SIG-M5 treated with dmso at 0.1 percent for 504 hours (cell line): ENCODE data around the gene NACAD.
"Not testable (repeated sequence)": the region's sequence is repeated elsewhere in the genome, so short reads cannot be mapped to it uniquely, and the experiment has no call there.

ENCODE experiments used
- DNase-seq: peaks from one replicate; lab custom pipeline; 2025; ENCODE audit not compliant: unreplicated experiment; lab: John Stamatoyannopoulos, UW

NACAD gene

GRCh38 chr7:45114926-45115325 lies 26.2 kb upstream of the NACAD start:
- DNase-seq, result no peak

- not testable (repeated sequence) for DNase-seq
Observed at GRCh38 chr7:45114257-45114656, 25.5 kb upstream of the NACAD start.

GRCh38 chr7:45112648-45113047 lies 23.9 kb upstream of the NACAD start:
- DNase-seq, result no peak

DNA sequence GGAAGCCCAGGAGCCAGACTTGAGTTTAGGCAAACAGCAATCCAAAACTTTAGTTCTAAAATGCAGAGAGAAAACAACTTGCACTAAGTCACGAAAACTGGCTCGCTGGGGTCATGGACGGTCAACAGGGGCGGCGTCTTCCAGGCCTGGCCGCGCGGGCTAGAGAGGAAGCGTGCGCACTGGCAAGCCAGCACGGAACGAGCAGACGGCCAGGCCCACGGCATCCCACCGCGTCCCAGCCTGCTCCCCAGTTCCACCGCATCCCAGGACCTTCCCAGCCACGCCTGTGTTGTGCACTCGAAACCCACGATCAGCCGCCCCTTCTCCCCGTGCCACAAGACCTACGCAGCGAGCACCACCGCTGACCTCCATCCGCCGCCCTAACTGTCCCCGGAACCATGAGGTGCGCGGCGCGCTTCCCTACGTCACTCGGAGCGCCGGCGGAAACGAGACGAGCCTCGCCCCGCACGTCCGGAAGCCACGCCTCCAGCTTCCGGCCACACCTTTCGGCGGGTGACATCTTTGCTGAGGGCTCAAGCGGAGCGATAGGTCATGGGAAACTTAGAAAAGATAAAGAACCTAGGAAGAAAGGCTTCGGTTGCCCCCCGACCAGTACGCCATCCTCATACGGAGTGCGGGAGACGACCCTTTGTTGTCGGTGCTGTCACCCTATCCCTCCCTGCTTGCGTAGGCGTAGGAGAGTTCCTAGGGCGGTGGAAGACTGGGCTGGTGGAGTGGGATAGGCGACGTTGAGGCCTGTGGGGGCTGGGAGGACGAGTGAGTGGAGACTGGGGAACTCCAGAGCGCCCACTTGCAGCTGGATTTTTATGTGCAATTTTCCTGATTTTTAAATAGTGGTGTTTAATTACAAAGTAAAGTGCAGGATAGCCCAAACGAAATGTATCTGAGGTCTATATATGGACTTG lies 22.8 kb upstream of the NACAD start, which contains the start of gene TBRG4:
TSS of gene TBRG4 (minus strand) at position 400 of the 926 bp plus-strand sequence. CDS start 2,460 bp downstream, outside the sequence.
- DNase-seq, result peak; percentile 90

DNA sequence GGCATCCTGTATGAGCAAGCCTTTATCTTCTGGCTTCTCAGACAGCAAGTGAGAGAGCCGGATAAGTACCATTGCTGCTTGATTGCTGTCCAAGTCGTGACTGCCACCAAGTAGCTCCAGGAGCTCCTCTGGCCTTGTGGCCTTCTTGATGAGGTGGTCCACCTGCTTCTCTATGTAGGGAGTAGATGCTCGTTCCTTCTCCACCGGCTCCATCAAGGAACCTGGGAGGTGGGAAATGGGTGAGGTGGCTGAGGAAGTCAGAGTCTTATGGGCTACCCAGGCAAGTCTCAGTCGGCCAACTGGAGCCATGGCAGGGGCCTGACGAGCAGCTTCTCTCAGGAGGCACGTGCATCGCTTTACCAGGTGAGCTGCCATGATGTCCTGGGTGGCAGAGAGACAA lies 20.1 kb upstream of the NACAD start:
- DNase-seq, result no peak

DNA sequence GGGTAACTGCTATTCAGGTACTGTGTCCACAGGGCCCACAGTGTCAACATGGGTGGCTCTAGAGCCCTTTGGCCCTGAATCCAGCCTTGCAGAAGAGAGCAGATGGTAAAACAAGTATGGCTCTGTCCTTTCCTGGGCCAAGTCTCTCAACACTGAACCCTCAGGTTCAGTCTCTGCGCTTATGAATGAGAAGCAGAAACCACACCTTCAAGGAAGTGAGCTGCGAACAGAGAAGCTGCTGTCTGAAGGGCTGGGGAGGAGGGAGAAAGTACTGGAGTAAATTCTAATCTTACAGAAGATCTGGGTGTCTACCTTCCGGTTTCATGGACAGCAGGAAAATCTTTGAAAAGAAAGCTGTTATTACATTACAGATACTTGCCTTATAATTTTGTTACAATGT lies 18.6 kb upstream of the NACAD start:
- no peak for DNase-seq

DNA sequence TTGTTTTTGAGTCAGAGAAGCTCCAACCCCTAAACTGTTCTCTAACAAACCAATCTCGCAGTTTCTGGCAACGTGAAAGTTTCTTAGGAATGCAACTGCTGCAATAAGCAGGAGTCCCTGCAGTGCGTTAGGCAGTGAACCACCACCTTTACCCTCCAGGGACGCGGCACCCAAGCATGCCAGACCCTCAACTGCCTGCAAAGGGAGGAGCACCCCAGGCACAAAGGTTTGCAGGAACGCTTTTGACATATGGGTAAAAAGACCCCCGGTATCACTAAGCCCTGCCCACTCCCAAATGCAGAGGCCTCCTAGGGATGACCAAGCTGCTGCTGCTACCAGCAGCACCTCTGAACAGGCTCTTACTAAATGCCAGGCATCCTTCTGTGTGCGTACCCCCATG lies 18.1 kb upstream of the NACAD start:
- DNase-seq, result no peak

DNA sequence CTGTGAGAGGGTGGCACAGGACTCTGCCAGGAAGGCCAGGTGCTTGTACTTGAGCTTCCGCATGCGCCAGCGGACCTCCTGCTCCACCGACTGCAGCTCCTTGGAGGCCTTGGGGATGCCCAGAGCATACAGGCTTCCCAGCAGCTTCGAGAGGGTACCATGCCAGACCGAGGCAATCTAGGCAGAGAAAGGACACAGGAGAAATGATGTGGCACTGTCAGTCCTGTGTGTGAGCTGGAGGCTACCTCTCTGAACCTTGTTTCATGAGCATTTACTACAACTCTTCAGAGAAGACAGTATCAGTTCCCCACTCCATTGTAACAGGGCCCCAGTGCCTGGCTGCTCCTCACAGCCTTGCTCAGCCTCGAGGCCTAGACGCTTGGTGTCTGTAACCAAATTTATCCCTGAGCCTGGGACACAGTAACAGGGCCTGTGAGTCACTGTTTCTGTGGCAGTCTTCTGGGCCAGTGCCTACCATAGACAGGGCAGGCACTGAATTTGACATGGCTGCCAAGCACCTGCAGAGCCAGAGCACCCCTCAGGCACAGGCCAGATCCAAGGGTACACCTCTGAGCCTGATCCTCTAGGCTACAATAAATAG lies 16.9 kb upstream of the NACAD start:
- DNase-seq, result no peak

DNA sequence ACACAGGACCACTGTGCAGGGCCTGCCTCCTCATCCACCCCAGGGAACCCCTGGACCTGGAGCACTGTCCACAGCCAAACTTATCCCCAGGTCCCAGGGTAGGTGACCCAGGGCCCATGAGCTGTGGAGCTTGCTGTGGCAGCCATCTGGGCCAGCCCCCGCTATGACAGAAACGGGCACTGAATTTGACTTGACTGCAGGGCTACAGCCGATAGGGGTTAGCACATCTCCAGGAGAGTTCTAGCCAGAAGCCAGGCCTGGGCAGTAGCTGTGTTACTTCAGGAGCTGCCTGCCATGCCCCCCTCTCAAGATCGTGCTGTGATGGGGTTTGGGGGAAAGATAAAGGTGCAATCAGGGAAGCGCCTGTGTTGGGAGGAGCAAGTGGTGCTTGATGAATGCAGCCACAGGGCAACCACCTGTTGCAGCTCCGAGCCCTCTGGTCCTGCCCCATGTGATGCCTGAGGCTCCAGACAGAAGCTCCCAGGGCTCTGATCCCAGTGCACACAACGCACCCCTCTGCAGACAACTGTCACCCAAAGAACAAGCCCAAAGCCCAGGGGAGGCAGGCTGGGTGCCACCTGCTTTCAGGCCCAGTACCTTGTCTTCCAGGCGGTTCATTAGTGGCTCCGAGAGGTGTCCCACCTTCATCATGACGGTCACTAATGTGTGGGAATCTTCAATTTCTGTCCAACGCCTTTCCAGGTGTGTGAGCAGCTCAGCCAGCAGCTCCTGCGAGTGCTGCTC lies 16.2 kb upstream of the NACAD start:
- DNase-seq, result no peak

DNA sequence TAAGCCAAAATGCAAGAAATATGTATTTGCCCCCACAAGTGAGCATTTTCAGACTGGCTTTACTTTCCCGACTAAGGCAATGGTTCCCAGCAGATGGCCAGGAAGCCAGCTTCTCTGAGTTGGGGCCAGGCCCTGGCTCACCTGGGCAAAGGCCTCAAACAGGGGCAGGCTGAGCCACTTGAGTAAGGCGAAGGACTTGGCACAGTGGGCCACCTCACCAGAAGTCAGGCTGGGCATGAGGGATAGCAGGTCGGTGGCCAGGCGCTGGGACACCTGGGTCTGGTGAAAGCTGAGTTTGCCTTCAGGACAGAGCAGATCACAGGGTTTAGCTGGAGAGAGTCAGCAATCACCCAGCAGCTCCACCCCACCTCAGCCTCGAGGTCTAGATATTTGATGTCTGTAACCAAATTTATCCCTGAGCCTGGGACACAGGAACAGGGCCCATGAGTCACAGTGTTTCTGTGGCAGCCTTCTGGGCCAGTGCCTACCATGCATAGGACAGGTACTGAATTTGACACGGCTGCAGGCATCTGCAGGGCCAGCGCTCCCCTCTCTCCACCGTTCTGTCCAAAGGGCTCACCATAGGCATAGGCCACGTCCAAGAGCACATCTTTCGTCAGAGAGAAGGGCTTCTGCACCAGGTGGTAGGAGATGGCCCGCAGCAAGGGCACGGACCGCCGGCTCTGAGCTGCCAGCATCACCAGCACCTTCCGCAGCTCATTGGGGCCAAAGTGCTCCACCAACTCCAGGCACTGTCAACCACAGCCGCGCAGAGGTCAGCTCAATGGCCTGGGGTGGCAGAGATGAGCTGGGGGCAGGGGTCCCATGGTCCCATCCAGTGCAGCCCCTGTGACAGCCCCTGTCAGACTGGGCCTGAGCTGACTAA lies 15.4 kb upstream of the NACAD start:
- no peak for DNase-seq

- DNase-seq, result no peak
Observed at GRCh38 chr7:45102785-45103712, 14.3 kb upstream of the NACAD start.

GRCh38 chr7:45101748-45102147 lies 13.0 kb upstream of the NACAD start:
- DNase-seq, result no peak

GRCh38 chr7:45100761-45101480 lies 12.2 kb upstream of the NACAD start:
- DNase-seq, result no peak

DNA sequence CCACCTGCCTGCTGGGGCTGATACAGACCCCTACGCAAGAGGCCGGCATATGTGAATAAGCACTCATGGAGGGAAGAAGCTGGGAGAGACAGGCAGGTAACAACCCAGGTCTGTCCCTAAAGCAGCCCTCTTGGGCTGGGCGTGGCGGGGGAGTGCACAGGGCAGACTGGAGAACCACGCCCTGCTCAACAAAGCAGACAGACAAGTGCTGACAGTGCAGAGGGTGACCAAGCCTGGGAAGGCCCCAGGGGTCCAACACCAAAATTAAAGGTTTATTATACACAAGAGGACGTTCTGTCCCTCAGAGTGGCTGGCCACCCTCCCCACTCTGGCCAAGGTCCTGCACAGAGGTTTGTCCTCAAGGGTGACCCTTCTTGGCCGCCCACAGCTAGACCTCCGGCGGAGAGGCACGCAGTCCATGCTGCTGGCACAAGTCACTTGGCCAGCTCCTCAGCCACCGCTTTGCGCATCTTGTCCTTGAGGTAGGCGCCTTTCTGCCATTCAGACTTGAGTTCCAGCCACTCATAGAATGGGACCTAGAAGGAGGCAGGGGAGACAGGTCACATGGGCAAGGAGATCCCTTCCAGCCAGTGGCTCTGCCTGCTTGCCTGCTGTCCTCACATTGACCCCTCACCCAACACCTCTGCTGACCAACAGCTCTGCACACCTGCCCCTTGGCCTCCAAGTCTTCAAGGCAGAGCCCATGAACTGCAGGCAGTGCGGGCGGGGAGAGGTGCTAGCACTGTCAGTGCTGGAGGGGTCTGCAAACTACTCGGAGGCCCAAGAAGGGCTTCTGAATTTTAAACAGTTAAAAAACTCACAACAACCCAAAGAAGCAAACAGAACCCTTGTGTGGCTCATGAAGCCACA lies 11.4 kb upstream of the NACAD start:
- no peak for DNase-seq

- DNase-seq, result no peak
Observed at GRCh38 chr7:45098983-45099839, 10.4 kb upstream of the NACAD start.

DNA sequence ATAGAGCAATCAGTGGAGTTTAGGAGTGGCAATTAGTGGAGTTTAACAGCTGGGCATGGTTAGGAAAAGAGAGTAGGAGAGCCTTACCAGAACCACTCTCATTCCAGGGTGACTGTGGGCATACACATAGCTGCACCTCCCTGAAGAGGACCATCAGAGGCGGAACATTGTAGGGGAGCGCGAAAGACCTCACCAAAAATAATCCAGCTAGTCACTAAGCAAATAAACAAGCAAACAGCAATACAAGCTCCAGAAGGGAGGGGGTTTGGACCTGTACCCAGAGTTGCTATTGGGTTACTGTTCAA lies 4.1 kb upstream of the NACAD start:
- no peak for DNase-seq
